Motor neuron (in vitro differentiated cells): ENCODE measurements around the gene TCTA. TPM values are rescaled to one million over a fixed set of nuclear protein-coding genes. Genes with fewer than 3 reads are reported as not detected.

Experiments
- ATAC-seq, 8 experiments: fragments of 200-7000 bp; cut with Tn5 transposase; replicated peaks in 6 of 8; 2 replicates each; pipeline ENCODE4 v1.8.0; 2021; ENCODE audit warnings: mild to moderate bottlenecking in 8 of 8, moderate library complexity in 8 of 8
- H3K27ac ChIP-seq, 2 donors: fragments of 250-450 bp; sonication (Bioruptor Pico); 2 replicates each; pipeline ENCODE4 v1.9.0; 2021; ENCODE audit warnings: antibody characterized with exemption in 2 of 2, mild to moderate bottlenecking in 2 of 2, moderate library complexity in 1 of 2
- H3K4me1 ChIP-seq, 2 donors: fragments of 250-450 bp; sonication (Bioruptor Pico); replicated peaks in 1 of 2; 2 replicates each; pipeline ENCODE4 v1.6.1; 2021; ENCODE audit warnings: antibody characterized with exemption in 2 of 2, mild to moderate bottlenecking in 2 of 2, moderate library complexity in 1 of 2
- H3K4me3 ChIP-seq, 5 donors: fragments of 250-450 bp; sonication (Bioruptor Pico); 2 replicates each; pipeline ENCODE4 v1.9.0; 2021; ENCODE audit warnings: antibody characterized with exemption in 5 of 5, mild to moderate bottlenecking in 5 of 5, moderate library complexity in 4 of 5
- WGBS, 10 experiments: fragments of 450-650 bp; shearing (Covaris generic); methylation state at CpG; one replicate each; pipeline ENCODE4 v1.0.0; 2022; 5-methylcytosine and 5-hydroxymethylcytosine counted together
- in situ Hi-C, 9 experiments: fragments of 400-800 bp; cut with MboI; loops; one replicate each; pipeline ENCODE4 v1.15.0; 2021; ENCODE audit warnings: low sequenced_read_pairs in 9 of 9, low pct_unique_long_range_greater_than_20kb in 2 of 9; ENCODE audit not compliant: unreplicated experiment in 9 of 9
- total RNA-seq, 8 experiments: library from RNA; unstranded; fragments of 300-600 nt; gene quantifications; 2 replicates each; pipeline versions ENCODE4 v1.2.3 to v1.2.4, GENCODE V29; 2022

Gene TCTA
- total RNA-seq, 8 experiments from 2014 or later: 8.0 to 30.7 (median 20.2) TPM

DNA sequence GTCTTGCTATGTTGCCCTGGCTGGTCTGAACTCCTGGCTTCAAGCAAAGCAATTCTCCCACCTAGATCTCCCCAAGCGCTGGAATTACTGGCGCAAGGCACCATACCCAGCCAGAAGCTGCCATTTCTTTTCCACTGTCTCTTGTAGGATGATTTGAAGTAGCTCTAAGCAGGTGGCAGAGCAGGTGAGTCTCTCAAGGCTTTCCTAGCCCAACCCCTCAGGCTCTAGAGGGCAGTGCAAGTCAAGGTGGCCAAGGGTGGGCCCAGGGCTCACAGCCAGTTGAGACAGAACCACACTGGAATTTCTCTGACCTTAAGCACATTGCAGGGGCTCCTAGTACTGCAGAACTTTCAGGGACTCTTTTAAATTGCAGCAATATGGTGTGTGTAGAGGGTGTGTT is 42.2 kb downstream of the TCTA start:
- 58 to 94% (median 86%) methylated on average over 2 of the region's 2 CpGs; no CpG with 5 or more reads in 7 of the 10 experiments for WGBS, 10 experiments
- ATAC-seq: peak; percentile 27 to 76 (median 54)
- in situ Hi-C loops: no loop called here
- Histone ChIP-seq H3K4me3 (no peak overlapping the region), H3K4me1 (peaks cover 0 to 9% of the 10 kb centered on the region in 2 donors), H3K27ac (no peak overlapping the region)

- ATAC-seq: peak in 2 of 8 experiments; percentile 7 to 19
- H3K4me1 ChIP-seq: peaks cover 0 to 12% of the 10 kb centered on the region in 2 donors
- WGBS, 10 experiments: 50 to 100% (median 76%) methylated on average over 1 to 2 of the region's 3 CpGs; no CpG with 5 or more reads in 5 of the 10 experiments
- in situ Hi-C loops: no loop called here
- H3K4me3 ChIP-seq: no peak overlapping the region
- H3K27ac ChIP-seq: no peak overlapping the region
These were observed 42.9 kb downstream of the TCTA start for GRCh38 chr3:49454898-49455681.

DNA sequence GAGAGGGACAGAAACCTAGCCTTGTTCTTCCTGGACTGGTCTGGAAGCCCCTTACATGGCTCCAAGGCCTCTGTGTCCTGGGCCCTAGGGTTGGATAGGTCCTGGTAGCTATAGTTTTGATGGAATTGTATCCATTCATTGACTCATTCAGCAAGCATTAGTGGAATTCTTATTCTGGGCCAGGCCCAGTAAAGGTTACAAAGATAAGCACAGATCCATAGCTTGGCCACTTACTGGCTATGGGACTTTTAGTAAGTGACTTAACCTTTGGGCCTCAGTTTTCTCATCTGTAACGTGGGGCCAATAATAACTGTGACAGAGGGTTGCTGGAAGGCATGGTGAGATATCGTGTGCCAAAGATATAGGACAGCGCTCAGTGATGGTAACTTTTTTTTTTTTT is 44.2 kb downstream of the TCTA start:
- WGBS, 10 experiments: 93 to 100% (median 100%) methylated on average over 1 to 2 of the region's 3 CpGs; no CpG with 5 or more reads in 7 of the 10 experiments
- in situ Hi-C loops: no loop called here
- Histone ChIP-seq H3K4me1 (peaks cover 5 to 25% of the 10 kb centered on the region in 2 donors), H3K27ac (no peak overlapping the region), H3K4me3 (no peak overlapping the region)
- ATAC-seq: no peak

DNA sequence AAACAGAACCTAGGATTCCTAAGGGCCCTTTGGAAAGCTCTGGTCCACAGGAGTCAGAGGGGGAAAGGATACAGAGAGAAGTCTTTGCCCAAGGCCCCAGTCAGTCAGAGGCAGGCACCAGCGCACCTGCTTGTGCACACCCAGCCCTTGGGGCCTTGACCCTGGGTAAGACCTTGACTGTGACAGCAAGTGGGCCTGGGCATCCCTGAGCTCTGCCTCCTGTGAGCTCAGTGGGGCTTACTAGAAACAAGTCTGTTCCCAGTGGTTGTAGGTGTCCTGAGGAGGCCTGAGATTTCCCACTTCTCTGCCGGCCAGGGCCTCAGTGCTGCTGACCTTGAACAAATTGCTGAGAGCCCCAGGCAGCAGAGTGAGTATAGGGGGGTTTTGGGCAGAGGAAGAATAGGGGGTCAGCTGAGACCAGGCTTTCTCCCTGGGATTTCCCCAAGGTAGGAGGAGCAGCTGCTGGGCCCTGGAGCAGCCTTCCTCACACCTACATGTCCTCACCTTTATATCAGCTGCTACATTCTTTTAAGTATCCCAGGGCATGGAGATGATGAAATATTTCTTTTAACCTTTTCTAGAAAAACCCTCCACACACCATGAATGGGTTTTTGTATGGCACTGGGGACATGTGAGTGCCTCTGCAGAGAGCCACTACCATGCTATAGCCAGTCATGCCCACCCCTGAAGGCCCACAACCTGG is 48.1 kb downstream of the TCTA start:
- no peak for ATAC-seq
- Histone ChIP-seq H3K4me3 (no peak overlapping the region), H3K27ac (no peak overlapping the region), H3K4me1 (peaks cover 16 to 38% of the 10 kb centered on the region in 2 donors)
- WGBS, 10 experiments: 20 to 100% (median 60%) methylated on average over 1 of the region's 2 CpGs; no CpG with 5 or more reads in 5 of the 10 experiments
- in situ Hi-C loops: no loop called here

GRCh38 chr3:49460956-49461355 is 48.7 kb downstream of the TCTA start:
- in situ Hi-C loops: no loop called here
- no peak overlapping the region for H3K4me3 ChIP-seq
- peaks cover 16 to 41% of the 10 kb centered on the region in 2 donors for H3K4me1 ChIP-seq
- peak overlapping the region in 1 of 2 donors; percentile 42 for H3K27ac ChIP-seq
- WGBS, 10 experiments: 60 to 83% (median 75%) methylated on average over 2 to 3 of the region's 4 CpGs; no CpG with 5 or more reads in 7 of the 10 experiments
- ATAC-seq: no peak

- 0 to 17% (median 7%) methylated on average over 1 of the region's 1 CpG; no CpG with 5 or more reads in 4 of the 10 experiments for WGBS, 10 experiments
- H3K4me1 ChIP-seq: peaks cover 16 to 41% of the 10 kb centered on the region in 2 donors
- in situ Hi-C loops: no loop called here
- ATAC-seq: peak in 7 of 8 experiments; percentile 28 to 82 (median 41)
- H3K4me3 ChIP-seq: no peak overlapping the region
- peak overlapping the region in 1 of 2 donors; percentile 51 for H3K27ac ChIP-seq
These were observed 49.4 kb downstream of the TCTA start for GRCh38 chr3:49461443-49462171.

GRCh38 chr3:49462222-49462621 is 50.0 kb downstream of the TCTA start:
- H3K27ac ChIP-seq: peak overlapping the region in 1 of 2 donors; percentile 51
- no peak overlapping the region for H3K4me3 ChIP-seq
- peak; percentile 12 to 89 (median 84) for ATAC-seq
- WGBS, 10 experiments: 20 to 75% (median 46%) methylated on average over 1 to 3 of the region's 3 CpGs; no CpG with 5 or more reads in 3 of the 10 experiments
- in situ Hi-C loops: no loop called here
- peaks cover 16 to 41% of the 10 kb centered on the region in 2 donors for H3K4me1 ChIP-seq

DNA sequence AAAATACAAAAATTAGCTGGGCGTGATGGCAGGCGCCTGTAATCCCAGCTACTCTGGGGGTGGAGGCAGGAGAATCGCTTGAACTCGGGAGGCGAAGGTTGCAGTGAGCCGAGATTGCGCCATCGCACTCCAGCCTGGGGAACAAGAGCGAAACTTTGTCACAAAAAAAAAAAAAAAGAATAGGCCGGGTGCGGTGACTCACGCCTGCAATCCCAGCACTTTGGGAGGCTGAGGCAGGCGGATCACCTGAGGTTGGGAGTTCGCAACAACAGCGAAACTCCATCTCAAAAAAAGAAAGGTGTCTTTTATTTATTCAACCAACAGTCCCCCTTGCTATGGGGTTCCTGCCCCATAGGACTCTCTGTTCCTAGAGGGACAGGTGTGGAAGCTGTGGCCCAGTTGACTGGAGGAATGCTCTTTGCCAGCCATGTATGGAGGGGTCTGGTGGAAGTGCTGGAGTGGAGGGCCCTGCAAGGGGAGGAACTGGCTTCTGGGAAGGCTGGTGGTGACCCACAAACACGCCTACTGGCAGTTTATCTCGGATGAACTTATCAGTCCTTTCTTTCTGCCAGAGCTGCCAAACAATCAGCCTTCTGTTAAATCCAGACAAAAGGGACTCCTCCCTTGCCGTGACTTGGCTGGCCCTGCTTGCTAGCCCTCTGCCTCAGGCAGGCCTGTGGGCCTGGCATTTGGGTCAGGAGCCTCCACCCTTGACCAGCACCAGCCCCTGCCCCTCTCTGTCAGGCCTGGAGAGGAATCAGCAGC is 53.2 kb downstream of the TCTA start:
- H3K4me1 ChIP-seq: peaks cover 20 to 33% of the 10 kb centered on the region in 2 donors
- in situ Hi-C loops: no loop called here
- no peak overlapping the region for H3K27ac ChIP-seq

More for the DNA sequence above, 53.2 kb downstream of the TCTA start:
- WGBS, 10 experiments: 73 to 94% (median 80%) methylated on average over 1 to 11 of the region's 18 CpGs; no CpG with 5 or more reads in 3 of the 10 experiments
- no peak for ATAC-seq
- H3K4me3 ChIP-seq: no peak overlapping the region

Other genes with a start within 250 kb of the TCTA start
- 10 to 100 TPM; 18.1 to 34.1 (median 25.2) TPM for gene CCDC71, start 246.1 kb upstream of the TCTA start, total RNA-seq
- gene KLHDC8B, start 240.8 kb upstream of the TCTA start, total RNA-seq: 10 to 100 TPM; 18.5 to 83.7 (median 37.7) TPM
- gene C3orf62, start 135.2 kb upstream of the TCTA start, total RNA-seq: 10 to 100 TPM in 1 of 8 experiments, 1 to 10 TPM in 7; 1.7 to 12.6 (median 5.0) TPM
- 10 to 100 TPM; 14.5 to 56.9 (median 20.0) TPM for gene USP4, start 72.4 kb upstream of the TCTA start, total RNA-seq
- 100 to 1,000 TPM; 101 to 243 (median 153) TPM for gene GPX1, start 54.1 kb upstream of the TCTA start, total RNA-seq
- gene RHOA, start 447 bp upstream of the TCTA start, total RNA-seq: 100 to 1,000 TPM in 6 of 8 experiments, 10 to 100 TPM in 2; 80.9 to 295 (median 201) TPM
- gene AMT, start 10.1 kb downstream of the TCTA start, total RNA-seq: 10 to 100 TPM in 5 of 8 experiments, 1 to 10 TPM in 3; 2.4 to 16.1 (median 11.4) TPM
- 10 to 100 TPM in 7 of 8 experiments, 1 to 10 TPM in 1; 4.1 to 20.1 (median 15.5) TPM for gene NICN1, start 16.9 kb downstream of the TCTA start, total RNA-seq
- gene DAG1, start 57.8 kb downstream of the TCTA start, total RNA-seq: 10 to 100 TPM; 21.6 to 69.1 (median 37.5) TPM
- gene BSN, start 142.1 kb downstream of the TCTA start, total RNA-seq: 10 to 100 TPM in 1 of 8 experiments, 1 to 10 TPM in 6, under 1 TPM in 1; 0.31 to 12.6 (median 6.9) TPM